H9 (cell line): ENCODE results near the gene RHBDD2. TPM values are rescaled to one million over a fixed set of nuclear protein-coding genes. Genes with fewer than 3 reads are reported as not detected.

Source experiments
- DNase-seq: peaks from one replicate; pipeline ENCODE4 v3.0.0-alpha.2; 2017
- H2AFZ ChIP-seq: one replicate; pipeline ENCODE4 v1.6.1; 2013; ENCODE audit warnings: mild to moderate bottlenecking, low read length, control low read depth, moderate library complexity
- H2AK5ac ChIP-seq: 2 replicates; pipeline ENCODE4 v1.6.1; 2013; ENCODE audit warnings: low read length, control low read depth, mixed read lengths; ENCODE audit not compliant: insufficient read length
- H2BK120ac ChIP-seq: one replicate; pipeline ENCODE4 v1.6.1; 2013; ENCODE audit warnings: low read depth, mild to moderate bottlenecking, low read length, control low read depth, inconsistent platforms; ENCODE audit not compliant: poor library complexity, severe bottlenecking
- H2BK12ac ChIP-seq: 2 replicates; pipeline ENCODE4 v1.6.1; 2013; ENCODE audit warnings: low read length, control low read depth, mixed read lengths, low read depth; ENCODE audit not compliant: insufficient read length
- H2BK15ac ChIP-seq: 2 replicates; pipeline ENCODE4 v1.6.1; 2013; ENCODE audit warnings: low read depth, low read length, control low read depth
- H2BK20ac ChIP-seq: one replicate; pipeline ENCODE4 v1.6.1; 2013; ENCODE audit warnings: low read depth, mild to moderate bottlenecking, low read length, control low read depth, inconsistent platforms; ENCODE audit not compliant: poor library complexity, severe bottlenecking
- H2BK5ac ChIP-seq: 2 replicates; pipeline ENCODE4 v1.6.1; 2013; ENCODE audit warnings: low read length, control low read depth, mixed read lengths; ENCODE audit not compliant: insufficient read length
- H3K14ac ChIP-seq: 2 replicates; pipeline ENCODE4 v1.6.1; 2013; ENCODE audit warnings: low read length, control low read depth; ENCODE audit not compliant: insufficient read depth
- H3K18ac ChIP-seq: 2 replicates; pipeline ENCODE4 v1.6.1; 2013; ENCODE audit warnings: low read depth, mild to moderate bottlenecking, mixed read lengths, low read length, control low read depth; ENCODE audit not compliant: insufficient read length
- H3K23ac ChIP-seq: 2 replicates; pipeline ENCODE4 v1.6.1; 2013; ENCODE audit warnings: low read length, control low read depth, mixed read lengths, low read depth; ENCODE audit not compliant: insufficient read length
- H3K23me2 ChIP-seq: 2 replicates; pipeline ENCODE4 v1.6.1; 2013; ENCODE audit warnings: low read depth, mild to moderate bottlenecking, mixed read lengths, low read length, control low read depth; ENCODE audit not compliant: insufficient read length, poor library complexity, severe bottlenecking
- H3K27ac ChIP-seq: 2 replicates; pipeline ENCODE4 v1.5.1; 2013; ENCODE audit warnings: low read length, control low read depth, mixed read lengths, low read depth; ENCODE audit not compliant: insufficient read length
- H3K27me3 ChIP-seq: 2 replicates; pipeline ENCODE4 v1.6.1; 2013; ENCODE audit warnings: low read length, control low read depth, inconsistent platforms; ENCODE audit not compliant: insufficient read depth
- H3K4ac ChIP-seq: 2 replicates; pipeline ENCODE4 v1.6.1; 2013; ENCODE audit warnings: low read depth, mild to moderate bottlenecking, control low read depth, inconsistent platforms, low read length, moderate library complexity
- H3K4me1 ChIP-seq: 2 replicates; pipeline ENCODE4 v1.6.1; 2013; ENCODE audit warnings: low read length, control low read depth, inconsistent platforms; ENCODE audit not compliant: insufficient read depth
- H3K4me2 ChIP-seq: 2 replicates; pipeline ENCODE4 v1.6.1; 2013; ENCODE audit warnings: low read length, control low read depth, mixed read lengths; ENCODE audit not compliant: insufficient read length, insufficient read depth
- H3K56ac ChIP-seq: 2 replicates; pipeline ENCODE4 v1.6.1; 2013; ENCODE audit warnings: low read depth, mild to moderate bottlenecking, mixed read lengths, low read length, control low read depth; ENCODE audit not compliant: insufficient read length
- H3K79me1 ChIP-seq: 2 replicates; pipeline ENCODE4 v1.6.1; 2013; ENCODE audit warnings: low read depth, mild to moderate bottlenecking, moderate library complexity, low read length, control low read depth, inconsistent platforms; ENCODE audit not compliant: insufficient read depth, poor library complexity, severe bottlenecking
- H3K79me2 ChIP-seq: 2 replicates; pipeline ENCODE4 v1.6.1; 2013; ENCODE audit warnings: low read length, control low read depth, inconsistent platforms; ENCODE audit not compliant: insufficient read depth
- H3K9ac ChIP-seq: 2 replicates; pipeline ENCODE4 v1.6.1; 2013; ENCODE audit warnings: low read length, control low read depth, mixed read lengths; ENCODE audit not compliant: insufficient read length; ENCODE audit errors: extremely low read depth
- H3K9me3 ChIP-seq: one replicate; pipeline ENCODE4 v1.6.1; 2013; ENCODE audit warnings: low read depth, low read length, inconsistent platforms; ENCODE audit not compliant: control insufficient read depth
- H3T11ph ChIP-seq: one replicate; pipeline ENCODE4 v1.6.1; 2013; ENCODE audit warnings: mild to moderate bottlenecking, low read length, control low read depth, inconsistent platforms
- H4K20me1 ChIP-seq: one replicate; pipeline ENCODE4 v1.6.1; 2013; ENCODE audit not compliant: control insufficient read depth, insufficient read length, insufficient read depth
- H4K5ac ChIP-seq: 2 replicates; pipeline ENCODE4 v1.6.1; 2013; ENCODE audit warnings: low read depth, mild to moderate bottlenecking, mixed read lengths, low read length, control low read depth; ENCODE audit not compliant: insufficient read length
- H4K8ac ChIP-seq: replicated peaks from 2 replicates; pipeline ENCODE4 v1.6.1; 2013; ENCODE audit warnings: low read length, control low read depth, mixed read lengths, low read depth; ENCODE audit not compliant: insufficient read length
- H4K91ac ChIP-seq: 2 replicates; pipeline ENCODE4 v1.6.1; 2013; ENCODE audit warnings: low read depth, mild to moderate bottlenecking, moderate library complexity, mixed read lengths, low read length, control low read depth; ENCODE audit not compliant: insufficient read length
- H3K27ac Mint-ChIP-seq, 3 experiments: 2 replicates in 2 of 3; 3 replicates in 1 of 3; pipeline ENCODE4 v1.8.0; 2020 to 2021; ENCODE audit warnings: mixed read lengths in 3 of 3, mild to moderate bottlenecking in 1 of 3, moderate library complexity in 1 of 3
- H3K27me3 Mint-ChIP-seq: 2 replicates; pipeline ENCODE4 v1.8.0; 2021; ENCODE audit warnings: low read depth, mild to moderate bottlenecking, moderate library complexity, mixed read lengths
- H3K36me3 Mint-ChIP-seq, 3 experiments: 2 replicates in 2 of 3; 3 replicates in 1 of 3; pipeline ENCODE4 v1.8.0; 2020 to 2021; ENCODE audit warnings: low read depth in 3 of 3, mixed read lengths in 3 of 3; ENCODE audit not compliant: insufficient read depth in 1 of 3
- H3K4me1 Mint-ChIP-seq, 2 experiments: 2 replicates each; pipeline ENCODE4 v1.8.0; 2020; ENCODE audit warnings: mixed read lengths in 2 of 2
- H3K4me3 Mint-ChIP-seq, 2 experiments: 2 replicates in 1 of 2; 3 replicates in 1 of 2; pipeline ENCODE4 v1.8.0; 2020 to 2021; ENCODE audit warnings: mild to moderate bottlenecking in 2 of 2, mixed read lengths in 2 of 2, moderate library complexity in 1 of 2
- H3K9me3 Mint-ChIP-seq, 2 experiments: 2 replicates in 1 of 2; 3 replicates in 1 of 2; pipeline ENCODE4 v1.8.0; 2020; ENCODE audit warnings: mild to moderate bottlenecking in 2 of 2, mixed read lengths in 2 of 2, moderate library complexity in 1 of 2
- CTCF ChIP-seq: fragments of 200-600 bp; sonication (generic); conservative IDR thresholded peaks from 3 replicates; pipeline ENCODE4 v1.8.0; 2021; ENCODE audit warnings: antibody characterized with exemption, mild to moderate bottlenecking
- WGBS: extraction: QIAGEN DNeasy Blood & Tissue Kit; methylation state at CpG from one replicate; pipeline ENCODE4 v1.1.7; 2013; ENCODE audit warnings: missing lambda C conversion rate, low lambda C conversion rate, mixed read lengths; ENCODE audit not compliant: insufficient read length; ENCODE audit errors: extremely low coverage; 5-methylcytosine and 5-hydroxymethylcytosine counted together
- total RNA-seq: library from RNA; stranded (reverse); gene quantifications from 2 replicates; pipeline ENCODE4 v1.2.1, GENCODE V29; 2021

Gene RHBDD2
- total RNA-seq, 1 experiment from 2014 or later = 30.0 TPM

GRCh38 chr7:75870557-75871161 lies 8.2 kb upstream of the RHBDD2 start:
- no peak for DNase-seq
- Mint-ChIP-seq H3K9me3 (no peaks in the 10 kb centered on the region; a peak in 1 of 5 replicates), H3K27me3 (peaks cover 3% of the 10 kb centered on the region; the same call in 1 of the 2 replicates), H3K36me3 (no peaks in the 10 kb centered on the region), H3K4me3 (no peak overlapping the region), H3K4me1 (peaks cover 6 to 7% of the 10 kb centered on the region in 2 experiments), H3K27ac (no peak overlapping the region)
- H2AFZ ChIP-seq = no peak overlapping the region
- no peaks in the 10 kb centered on the region for H3K27me3 ChIP-seq
- H3K18ac ChIP-seq = no peak overlapping the region
- H3T11ph ChIP-seq = no peak overlapping the region
- H3K23ac ChIP-seq = no peak overlapping the region
- TF ChIP-seq CTCF = no peak
- H2BK20ac ChIP-seq = no peak overlapping the region
- no peaks in the 10 kb centered on the region for H3K79me1 ChIP-seq
- H2BK5ac ChIP-seq = no peak overlapping the region
- no peak overlapping the region for H3K4ac ChIP-seq
- no peak overlapping the region for H4K8ac ChIP-seq
- H3K9ac ChIP-seq = no peak overlapping the region
- no peak overlapping the region for H2BK15ac ChIP-seq
- H3K23me2 ChIP-seq = no peaks in the 10 kb centered on the region
- no peaks in the 10 kb centered on the region for H3K79me2 ChIP-seq
- WGBS = no CpG with 5 or more reads among the region's 9 CpGs
- H4K5ac ChIP-seq = no peak overlapping the region
- H3K27ac ChIP-seq = no peak overlapping the region
- no peak overlapping the region for H2BK12ac ChIP-seq
- no peak overlapping the region for H2BK120ac ChIP-seq
- no peak overlapping the region for H4K91ac ChIP-seq
- H3K4me1 ChIP-seq = no peaks in the 10 kb centered on the region
- no peak overlapping the region for H3K14ac ChIP-seq
- no peak overlapping the region for H3K56ac ChIP-seq
- H2AK5ac ChIP-seq = no peak overlapping the region
- H3K4me2 ChIP-seq = no peak overlapping the region
- H3K9me3 ChIP-seq = no peaks in the 10 kb centered on the region
- H4K20me1 ChIP-seq = no peaks in the 10 kb centered on the region
